Measurements from ENCODE around the gene SUN2.

Gene SUN2

GRCh38 chr22:38689651-38690050 lies 66.1 kb downstream of the SUN2 start:
- DNase-seq = no peak

GRCh38 chr22:38685761-38686160 lies 70.0 kb downstream of the SUN2 start:
- DNase-seq = no peak

GRCh38 chr22:38684895-38685294 lies 70.9 kb downstream of the SUN2 start:
- no peak for DNase-seq

Data from NCI-H1694 treated with DMSO at 0.1 percent for 48 hours (cell line).